Right kidney (tissue), 1 donor: ENCODE data around the gene RFT1.

Experiments
- DNase-seq: peaks from one replicate; pipeline ENCODE4 v3.0.0-alpha.2; 2016

RFT1 gene

DNA sequence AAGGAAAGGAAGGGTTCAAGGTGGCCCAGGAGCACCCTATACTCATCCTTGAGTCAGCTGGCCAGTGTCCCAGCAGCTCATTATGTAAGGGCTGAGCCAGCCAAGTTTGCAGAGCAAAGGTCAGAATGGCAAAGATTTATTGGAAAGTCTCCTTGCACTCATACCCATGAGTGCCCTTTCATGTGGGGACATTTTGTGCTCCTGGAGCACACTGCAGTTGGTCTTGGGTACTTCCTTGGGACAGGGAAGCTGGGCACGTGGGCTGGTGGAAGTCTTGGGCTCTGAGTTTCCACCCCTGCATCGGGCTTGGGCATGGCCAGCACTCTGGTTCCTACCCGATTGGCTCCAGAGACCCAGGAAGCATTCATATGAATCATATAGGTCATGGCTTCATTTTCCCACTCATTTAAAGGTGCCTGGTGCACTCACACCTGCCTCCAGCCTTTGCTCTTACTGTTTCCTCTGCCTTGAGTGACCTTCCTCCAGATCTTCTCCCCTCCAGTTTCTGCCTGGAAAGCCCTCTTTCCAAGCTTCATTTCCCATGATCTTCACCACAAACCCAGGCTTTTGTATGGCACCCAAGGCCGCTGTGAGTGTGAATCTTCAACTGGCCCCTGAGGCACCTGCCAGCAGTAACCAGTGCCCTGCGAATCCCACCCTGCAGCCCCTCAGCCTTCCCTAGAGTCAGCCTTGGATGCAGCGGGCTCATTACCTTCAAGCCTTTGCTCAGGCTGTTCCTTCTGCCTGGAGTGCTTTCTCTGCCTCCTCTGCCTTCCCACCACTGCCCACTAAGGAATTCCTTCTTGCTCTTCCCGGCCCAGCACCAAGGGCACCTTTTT lies 20.2 kb upstream of the RFT1 start:
- no peak for DNase-seq

DNA sequence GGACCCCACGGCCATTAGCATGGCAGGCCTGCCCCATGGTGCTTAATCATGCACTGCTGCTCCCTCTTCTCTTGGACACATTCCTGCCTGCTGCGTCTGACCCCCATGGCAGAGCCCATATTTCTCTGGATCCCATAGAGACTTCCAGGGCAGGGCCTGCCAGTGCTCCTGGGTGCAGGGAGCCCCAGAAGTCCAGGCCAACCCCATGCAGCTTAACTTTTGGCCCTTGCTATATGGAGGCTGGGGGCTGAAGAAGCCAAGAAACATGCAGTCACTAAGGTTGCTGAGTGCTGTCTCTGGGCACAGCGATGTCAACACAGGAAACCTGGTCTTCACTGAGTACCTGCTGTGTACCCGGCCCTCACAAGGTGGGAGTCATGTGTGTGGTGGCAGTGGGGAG lies 19.5 kb upstream of the RFT1 start:
- no peak for DNase-seq

DNA sequence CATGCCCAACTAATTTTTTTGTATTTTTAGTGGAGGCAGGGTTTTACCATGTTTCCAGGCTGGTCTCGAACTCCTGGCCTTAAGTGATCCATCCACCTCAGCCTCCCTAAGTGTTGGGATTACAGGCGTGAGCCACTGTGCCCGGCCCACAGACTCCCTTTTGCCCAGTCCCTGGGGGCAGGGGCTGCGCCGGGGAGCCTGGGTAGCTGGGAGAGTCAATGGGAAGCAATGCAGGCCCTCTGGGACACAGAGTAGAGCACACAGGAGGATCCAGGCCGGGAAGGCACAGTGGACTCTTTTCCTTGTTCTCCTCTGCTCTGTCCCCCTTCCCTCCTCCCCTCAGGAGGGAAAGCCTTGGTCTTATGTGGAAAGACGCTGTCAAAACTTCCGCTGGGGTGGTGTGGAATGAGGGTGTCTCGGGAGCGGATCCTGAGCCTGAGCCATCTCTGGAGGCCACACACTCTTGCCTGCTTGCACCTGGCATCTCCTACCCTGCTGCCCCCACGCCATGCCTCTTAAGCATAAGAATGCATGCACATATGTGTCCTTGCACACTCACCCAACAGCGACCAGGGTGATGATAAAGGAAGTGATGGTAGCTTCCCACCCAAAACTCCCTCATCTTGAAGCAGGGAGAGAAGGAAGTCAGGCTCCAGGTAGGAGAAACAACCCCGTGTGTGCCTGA lies 18.9 kb upstream of the RFT1 start:
- no peak for DNase-seq

DNA sequence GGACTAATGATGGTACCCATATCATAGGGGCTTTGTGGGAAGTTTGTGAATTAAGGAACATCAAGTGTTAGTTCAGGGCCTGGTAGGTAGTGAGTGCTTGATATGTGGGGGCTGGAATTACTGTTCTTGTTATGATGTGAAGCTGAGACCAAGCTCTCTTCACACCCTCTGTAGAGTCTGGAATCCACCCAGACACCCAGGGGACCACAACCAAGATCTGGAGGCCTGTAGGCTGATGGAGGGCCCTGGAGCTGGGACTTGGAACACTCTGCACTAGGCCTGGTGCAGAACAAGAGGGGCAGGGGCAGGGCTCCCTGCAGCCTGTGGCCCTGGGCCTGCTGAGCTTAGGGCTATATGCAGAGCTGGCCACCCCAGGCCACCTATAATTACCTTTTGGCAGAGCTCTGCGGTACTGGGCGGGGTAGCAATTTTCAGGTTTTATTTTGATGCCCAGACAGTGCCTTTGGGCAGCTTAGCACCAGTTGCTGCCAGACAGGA lies 17.7 kb upstream of the RFT1 start:
- DNase-seq, result no peak

DNA sequence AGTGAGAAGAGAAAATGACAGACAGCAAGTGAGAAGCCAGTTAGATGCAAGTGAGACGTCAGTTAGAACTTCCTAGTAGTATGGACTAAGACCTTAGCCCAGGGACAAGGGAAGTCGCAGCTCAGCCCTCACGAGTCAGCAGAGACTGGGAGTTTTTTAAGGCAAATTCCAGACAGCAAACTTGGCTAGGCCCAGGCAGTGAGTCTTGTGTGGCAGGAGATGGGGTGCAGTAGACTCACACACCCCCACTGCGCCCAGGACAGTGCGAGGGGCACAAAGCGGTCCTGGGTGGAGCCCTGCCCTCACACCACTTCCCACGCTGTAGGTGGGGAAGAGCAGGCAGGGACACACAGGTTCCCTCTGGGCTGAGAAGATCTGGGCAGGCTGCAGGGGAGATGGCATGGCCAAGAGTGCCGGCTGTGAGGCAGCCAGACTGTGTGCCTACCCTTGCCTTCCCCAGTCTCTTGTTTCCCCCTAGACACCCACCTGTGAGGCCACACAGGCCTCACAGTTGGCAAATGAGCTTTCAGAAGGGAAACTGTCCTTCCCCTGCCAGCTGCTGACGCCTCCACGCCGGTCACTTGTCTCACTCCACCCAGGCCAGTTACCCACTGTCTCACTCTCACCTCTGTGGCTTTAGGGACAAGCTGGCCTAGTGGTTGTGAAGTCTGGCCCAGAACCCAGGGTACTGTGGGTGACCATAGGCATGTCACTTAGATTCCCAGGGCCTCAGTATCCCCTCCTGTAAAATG lies 17.1 kb upstream of the RFT1 start:
- no peak for DNase-seq

DNA sequence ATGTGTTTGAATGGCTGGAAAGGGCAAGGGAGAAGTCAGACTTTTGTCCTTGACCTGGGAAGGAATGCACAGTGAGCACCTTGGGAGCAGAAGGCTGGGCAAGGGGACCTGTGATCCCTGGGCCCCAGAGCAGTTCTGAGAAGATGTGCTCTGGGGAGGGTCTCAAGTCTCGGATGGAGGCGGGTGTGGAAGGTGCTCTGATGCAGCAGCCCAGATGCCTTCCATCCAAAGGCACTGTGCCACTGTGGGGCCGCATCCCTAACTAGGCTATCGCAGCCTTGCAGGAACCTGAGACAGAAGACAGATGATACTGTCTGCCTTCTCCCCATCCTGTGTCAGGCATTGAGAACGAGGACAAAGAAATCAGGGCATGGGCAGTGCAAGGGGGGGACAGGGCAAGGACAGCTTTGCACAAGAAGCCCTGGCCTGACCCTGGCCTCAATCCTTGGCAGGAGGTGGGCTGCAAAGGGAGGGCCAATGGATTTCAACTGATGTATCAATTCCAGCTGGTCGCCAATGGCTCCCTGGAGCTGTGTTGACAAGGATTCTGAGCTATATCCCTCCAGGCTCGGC lies 16.2 kb upstream of the RFT1 start:
- no peak for DNase-seq

DNA sequence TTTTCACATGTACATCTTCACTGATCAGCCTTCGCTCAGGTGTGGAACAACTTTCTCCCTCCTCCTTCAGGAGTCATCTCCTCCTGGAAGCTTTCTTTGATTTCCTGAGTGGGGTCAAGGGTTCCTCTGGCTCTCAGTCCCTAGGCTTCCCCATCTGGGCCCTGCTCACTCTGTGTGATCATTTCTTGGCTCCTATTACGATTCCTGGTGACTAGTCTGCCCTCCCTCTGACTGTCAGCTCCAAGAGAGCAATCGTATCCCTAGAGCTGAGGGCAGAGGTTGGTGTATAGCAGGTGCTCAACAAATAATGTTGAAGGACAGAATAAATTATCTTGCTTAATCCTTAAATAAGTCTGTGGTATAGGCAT lies 15.5 kb upstream of the RFT1 start:
- no peak for DNase-seq

DNA sequence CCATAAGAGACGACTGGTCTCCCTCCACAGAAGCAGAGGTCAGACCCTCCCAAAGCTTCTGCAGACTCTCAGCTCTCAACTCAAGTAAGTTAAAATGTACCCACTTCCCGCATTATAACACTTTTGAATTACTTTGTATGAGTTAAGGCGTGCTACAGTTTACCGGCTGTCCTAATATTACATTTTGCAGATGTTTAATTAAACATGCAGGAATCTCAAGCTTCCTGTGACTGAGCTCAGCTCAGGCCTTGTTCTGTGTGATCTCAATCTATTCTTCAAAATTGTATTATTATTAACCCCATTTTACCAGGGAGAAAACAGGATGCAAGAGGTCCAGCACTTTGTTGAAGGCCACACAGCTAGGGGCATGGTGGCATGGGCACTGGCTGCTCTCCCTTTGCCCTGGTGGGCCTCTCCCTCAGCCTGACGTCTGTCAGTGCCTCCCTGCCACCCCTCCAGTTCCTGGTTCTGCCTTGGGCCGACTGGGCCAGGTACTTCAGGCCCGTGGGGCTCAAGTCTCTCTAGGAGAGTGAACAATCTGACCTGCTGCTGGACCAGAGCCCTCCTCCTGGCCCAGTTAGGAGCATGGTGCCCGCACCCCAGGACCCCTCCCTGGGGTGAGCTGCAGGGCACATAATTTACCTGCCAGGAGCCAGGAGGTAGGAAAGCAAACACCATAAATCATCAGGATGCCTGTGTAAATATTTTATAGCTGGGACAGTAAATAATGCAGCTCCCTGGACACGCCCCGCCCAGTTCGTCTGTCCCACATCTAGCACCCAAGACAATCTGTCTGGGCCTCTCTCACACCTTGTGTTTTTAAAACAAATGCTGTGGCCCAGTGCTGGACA lies 14.9 kb upstream of the RFT1 start:
- DNase-seq, result no peak

DNA sequence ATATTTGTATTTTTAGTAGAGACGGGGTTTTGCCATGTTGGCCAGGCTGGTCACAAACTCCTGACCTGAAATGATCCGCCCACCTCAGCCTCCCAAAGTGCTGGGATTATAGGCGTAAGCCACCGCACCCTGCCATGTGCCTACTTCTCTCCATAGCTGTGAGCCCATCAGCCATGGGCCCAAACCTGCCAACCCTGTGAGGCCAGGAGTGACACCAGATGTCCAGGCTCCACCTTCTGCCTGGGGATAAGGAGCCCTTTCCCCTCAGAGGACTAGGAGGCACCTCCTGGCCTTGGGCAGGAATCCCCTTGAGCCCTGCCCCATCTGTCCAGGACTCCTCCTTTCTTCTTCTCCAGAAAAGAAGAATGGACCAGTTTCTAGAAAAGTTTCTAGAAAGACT lies 14.2 kb upstream of the RFT1 start:
- no peak for DNase-seq

DNA sequence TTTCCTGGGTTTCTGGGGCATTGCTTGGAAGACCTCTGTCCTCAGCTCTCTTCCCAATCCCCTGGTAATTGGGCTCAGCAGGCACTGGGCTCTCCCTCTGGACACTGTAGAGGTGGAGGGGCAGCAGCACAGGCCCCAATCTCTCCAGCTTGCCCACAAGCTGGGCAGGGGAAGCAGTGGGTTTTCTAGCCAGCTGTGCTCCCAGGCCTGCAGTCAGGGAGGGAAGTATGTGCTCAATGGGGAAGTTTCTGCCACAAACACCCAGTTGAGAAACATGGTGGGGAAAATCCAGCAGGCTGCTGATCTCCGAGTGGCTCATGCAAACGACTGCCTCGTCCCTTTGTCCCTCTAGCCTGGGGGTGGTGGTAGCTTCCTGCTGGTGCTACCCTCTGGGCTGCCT lies 12.8 kb upstream of the RFT1 start:
- no peak for DNase-seq

DNA sequence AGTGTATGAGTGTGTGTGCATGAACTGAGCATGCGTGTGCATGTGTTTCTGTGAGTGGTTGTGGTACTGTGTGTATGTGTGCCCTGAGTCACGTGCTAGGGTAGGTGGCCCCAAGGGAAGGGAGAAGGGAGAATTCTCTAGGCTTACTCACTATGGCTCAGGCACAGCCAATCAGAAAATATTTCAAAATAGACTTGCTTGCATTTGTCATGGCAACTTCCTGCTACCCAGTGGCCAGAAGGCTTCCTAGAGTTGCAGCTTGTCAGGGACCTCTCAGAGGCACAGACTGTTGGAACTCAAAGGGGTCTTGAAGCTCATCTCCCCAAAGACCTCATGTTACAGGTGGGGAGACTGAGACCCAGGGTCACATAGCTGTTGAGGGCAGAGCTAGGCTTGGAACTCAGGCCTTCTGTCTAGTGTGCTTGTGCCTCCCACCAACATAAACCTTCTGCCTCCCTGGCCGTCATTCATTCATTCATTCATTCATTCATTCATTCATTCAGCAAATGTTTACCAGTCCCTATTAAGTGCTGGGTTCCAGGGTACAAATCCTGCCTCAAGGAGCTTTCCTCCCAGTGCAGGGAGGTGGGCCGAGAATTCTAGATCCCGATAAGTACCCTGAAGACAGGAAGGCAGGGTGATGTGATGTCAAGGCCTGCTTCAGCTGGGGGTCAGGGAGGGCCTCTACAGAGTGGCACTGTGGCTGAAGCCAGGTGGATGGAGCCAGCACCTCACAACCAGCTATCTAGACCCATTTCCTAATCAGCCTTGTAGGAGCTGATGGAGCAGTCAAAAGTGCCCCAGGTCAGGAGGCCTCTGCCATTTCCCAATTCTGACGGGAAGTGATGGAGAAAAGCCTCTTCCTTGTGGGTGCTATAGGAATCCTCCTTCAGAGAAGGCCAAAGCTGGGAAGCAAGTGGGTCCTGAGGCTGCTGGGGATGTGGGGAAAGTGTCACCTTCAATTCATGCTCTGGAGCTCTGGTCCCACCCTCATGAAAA lies 10.9 kb upstream of the RFT1 start:
- DNase-seq, result no peak

DNA sequence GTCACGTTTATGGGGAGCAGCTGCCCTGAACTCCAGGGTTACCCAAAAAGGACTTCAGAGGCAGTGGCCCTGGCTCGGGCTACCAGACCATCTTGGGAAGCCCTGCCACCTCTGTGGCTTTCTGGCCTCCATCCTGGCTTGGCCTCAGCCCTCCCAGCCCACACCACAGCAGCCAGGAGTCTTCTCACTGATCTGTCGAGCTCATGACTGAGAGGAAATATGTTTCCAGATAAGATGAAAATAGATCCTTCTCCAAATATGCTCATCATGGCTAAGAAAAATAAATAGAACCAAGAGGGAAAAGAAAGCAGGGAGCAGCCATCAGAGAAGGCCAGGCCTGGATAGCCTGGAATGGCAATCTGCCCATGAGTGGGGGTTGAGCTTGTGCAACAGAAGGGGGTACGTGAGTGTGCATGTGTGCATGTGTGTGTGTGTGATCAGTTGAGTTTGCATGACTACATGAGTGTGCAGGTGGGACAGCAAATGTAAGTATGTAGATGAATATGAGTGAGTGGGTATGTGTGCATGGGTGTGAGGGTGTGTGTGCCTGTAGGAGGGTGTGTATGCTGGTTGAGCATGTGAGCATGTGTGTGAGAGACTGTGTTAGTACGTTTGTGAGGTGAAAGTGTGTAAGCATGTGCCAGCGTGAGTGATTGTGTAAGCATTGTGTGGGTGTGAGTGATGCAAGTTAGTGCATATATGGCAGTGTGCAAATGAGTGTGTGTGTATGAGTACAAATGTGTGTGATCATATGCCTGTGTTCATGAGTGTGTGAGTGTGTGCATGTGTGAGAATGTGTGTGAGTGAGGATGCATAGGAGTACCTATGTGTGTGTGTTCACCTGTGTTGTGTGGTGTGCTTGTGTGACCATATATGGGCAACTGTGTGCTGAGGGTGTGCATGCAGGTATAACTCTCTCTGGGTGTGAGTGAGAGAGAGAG lies 9.9 kb upstream of the RFT1 start:
- no peak for DNase-seq

DNA sequence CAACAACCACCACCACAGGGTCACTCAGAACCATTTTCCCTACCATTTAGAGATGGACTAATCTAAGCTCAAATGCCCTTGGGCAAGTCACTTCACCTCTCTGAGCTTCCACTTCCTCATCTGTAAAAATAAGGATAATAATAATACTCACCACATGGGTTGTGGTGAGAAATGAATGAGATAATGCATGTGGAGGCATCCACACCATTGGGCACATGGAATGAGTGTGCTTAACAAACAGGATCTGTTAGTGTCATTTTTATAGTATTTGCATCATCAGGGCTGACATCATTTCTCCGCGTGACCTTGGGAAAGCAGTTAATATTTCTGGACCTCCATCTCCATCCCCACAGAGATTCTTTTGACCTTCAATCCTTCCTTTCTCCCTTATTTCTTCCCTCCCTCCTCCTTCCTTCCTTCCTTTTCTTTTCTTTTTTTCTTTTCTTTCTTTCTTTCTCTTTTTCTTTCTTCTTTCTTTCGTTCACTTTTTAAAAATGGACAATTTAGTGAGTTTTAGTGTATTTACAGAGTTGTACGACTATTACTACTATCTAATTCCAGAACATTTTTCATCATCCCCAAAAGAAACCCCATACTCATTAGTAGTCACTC lies 7.7 kb upstream of the RFT1 start:
- DNase-seq, result no peak

DNA sequence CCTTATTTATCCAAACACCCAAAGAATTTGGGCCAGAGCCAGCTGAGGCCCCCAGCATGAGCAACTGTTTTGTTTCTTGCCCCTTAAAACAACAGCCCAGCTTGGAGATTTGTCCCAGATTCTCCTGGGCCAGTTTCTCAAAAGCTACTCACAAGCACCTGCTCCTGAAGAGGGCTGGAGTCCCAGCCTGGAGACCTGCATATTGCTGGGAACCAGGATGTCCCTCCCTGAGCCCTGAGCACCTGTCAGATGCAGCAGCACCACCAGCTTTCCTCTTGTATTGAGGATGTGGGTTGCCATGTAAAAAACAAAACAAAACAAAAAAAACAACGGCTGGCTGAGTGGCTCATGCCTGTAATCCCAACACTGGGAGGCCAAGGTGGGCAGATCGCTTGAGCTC lies 7.0 kb upstream of the RFT1 start:
- DNase-seq, result no peak

DNA sequence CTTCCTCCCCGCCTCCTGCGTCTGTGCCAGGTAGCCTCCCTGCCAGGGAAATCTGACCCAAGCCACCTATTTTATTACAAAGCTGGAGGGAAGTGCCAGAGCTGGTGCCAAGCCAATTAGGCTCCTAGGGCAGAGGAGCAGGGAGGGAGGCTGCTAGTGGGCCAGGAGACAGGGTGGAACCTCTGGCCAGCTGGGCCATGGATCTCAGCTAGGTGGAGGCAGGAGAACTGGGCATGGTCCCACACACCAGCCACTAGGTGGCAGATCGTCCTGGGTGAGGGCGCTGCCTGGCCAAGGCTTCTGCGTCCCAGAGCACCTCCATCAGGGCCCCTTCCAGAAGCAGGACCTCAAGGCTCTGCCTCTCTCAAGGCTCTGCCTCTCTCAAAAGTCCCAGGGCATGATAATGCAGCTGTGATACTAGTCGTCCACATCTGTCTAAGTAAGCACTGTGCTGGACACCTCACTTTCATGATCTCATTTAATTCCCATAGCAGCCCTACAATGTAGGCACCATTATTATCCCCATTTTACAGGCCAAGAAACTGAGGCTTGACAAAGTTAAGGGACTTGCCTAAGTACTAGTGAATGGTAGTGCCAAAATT lies 4.5 kb upstream of the RFT1 start:
- peak; percentile 49 for DNase-seq

DNA sequence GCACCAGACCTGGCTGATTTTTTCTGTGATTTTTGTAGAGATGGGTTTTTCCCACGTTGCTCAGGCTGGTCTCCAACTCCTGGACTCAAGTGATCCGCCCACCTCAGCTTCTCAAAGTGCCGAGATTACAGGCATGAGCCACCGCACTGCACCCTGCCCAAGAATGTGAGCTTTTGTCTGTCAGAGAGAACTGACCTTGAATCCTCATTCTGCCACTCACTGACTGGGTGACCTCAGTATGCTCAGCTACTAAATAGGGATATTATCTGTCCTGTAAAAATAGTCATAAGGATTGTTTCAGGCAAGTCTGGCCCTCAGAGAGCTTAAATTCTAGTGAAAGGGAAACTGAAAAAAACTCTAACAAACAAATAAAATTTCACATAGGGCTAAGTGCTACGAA lies 2.1 kb upstream of the RFT1 start:
- DNase-seq, result no peak

DNA sequence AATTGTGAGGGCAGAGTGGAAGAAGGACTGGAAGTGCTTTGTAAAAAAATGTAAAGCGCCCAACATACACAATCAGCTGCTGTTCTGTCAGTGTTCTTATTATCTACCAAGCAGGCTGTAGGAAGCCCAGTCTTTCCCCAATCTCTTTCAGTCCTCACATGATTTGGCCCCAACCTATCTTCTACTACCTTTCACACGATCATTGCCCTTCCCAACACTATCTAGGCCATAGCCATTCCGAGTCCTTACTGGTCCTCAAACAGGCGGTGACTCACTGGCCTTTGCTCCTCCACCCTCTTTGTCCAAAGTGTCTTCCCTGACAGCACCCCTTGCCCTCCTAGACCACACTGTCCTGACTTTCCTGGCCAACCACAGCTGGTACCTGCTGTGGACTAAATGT lies 861 bp upstream of the RFT1 start:
- no peak for DNase-seq

DNA sequence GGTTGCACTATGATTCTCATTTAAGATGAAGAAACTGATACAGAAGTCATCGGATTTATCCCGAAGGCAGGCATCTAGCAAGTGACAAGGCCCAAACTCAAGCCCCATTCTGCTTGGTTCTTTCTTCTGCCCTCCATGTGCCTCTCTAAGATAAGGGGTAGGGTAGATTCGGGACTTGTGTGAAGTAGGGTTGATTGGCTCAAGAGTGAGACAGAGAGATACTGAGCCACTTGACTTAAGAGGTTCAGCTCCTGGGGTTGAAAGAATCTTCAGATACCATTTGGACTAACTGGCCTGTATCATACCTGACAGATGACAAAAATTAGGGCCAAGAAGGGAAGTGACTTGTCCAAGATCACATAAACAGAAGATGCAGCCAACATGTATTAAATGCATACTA lies 891 bp downstream of the RFT1 start:
- DNase-seq, result no peak

DNA sequence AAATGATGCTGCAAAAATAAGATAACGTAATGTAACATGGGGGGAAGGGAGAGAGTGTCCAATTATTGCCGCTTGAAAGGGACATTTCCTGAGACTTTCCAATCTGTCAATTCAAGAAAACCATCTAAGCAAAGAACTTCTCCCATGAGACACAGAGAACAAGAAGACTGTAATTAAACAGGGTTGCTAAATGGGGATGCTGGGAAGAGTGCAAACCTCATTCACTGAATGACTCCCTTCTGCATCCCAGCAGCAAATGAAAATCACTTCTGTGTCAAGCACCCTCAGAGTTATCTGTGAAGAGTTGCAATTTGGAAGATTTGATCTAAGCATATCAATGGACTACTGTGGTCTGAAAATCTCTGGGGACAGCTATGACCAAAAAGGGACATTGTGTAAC lies 3.6 kb downstream of the RFT1 start:
- DNase-seq, result no peak
